SK-N-SH (cell line): ENCODE measurements around the gene GOLGA6C. TPM values are rescaled to one million over a fixed set of nuclear protein-coding genes. Genes with fewer than 3 reads are reported as not detected.

Experiments used
- CTCF ChIA-PET: fragments of 300-600, 350-600 bp; formaldehyde crosslinking; extraction: SDS; loops from one replicate; lab custom pipeline; 2021; lab: Yijun Ruan, JAX
- POLR2A ChIA-PET: fragments of 350-600 bp; sonication (Branson Sonifier 250); formaldehyde crosslinking; extraction: SDS; loops from one replicate; lab custom pipeline; 2020; ENCODE audit warnings: antibody characterized with exemption, inconsistent platforms; lab: Yijun Ruan, JAX
- DNase-seq: peaks from one replicate; pipeline ENCODE4 v3.0.0; 2012
- H2AFZ ChIP-seq: fragments of 200-600 bp; sonication (generic); 2 replicates; pipeline ENCODE4 v1.8.1; 2016; ENCODE audit warnings: antibody characterized with exemption, mild to moderate bottlenecking, low read depth
- H3F3A ChIP-seq: fragments of 200-600 bp; sonication (generic); replicated peaks from 2 replicates; pipeline ENCODE3; 2016; ENCODE audit warnings: antibody characterized with exemption, mild to moderate bottlenecking; ENCODE audit not compliant: insufficient read depth
- H3K27ac ChIP-seq, 2 experiments: fragments of 200-500 bp in 1 of 2; fragments of 200-600 bp in 1 of 2; sonication (Bioruptor generic) in 1 of 2; sonication (generic), shearing (Covaris generic) in 1 of 2; 2 replicates each; pipeline versions ENCODE4 v1.5.1 to v1.6.1; 2014 to 2016; ENCODE audit warnings: low read depth in 2 of 2, inconsistent platforms in 1 of 2, low read length in 1 of 2, mild to moderate bottlenecking in 1 of 2, mixed read lengths in 1 of 2
- H3K27me3 ChIP-seq: fragments of 200-600 bp; sonication (generic), shearing (Covaris generic); 2 replicates; pipeline ENCODE4 v1.6.1; 2016; ENCODE audit warnings: mixed run types; ENCODE audit not compliant: insufficient read depth
- H3K36me3 ChIP-seq, 2 experiments: fragments of 200-500 bp in 1 of 2; fragments of 200-600 bp in 1 of 2; sonication (Bioruptor generic) in 1 of 2; sonication (generic) in 1 of 2; replicated peaks in 1 of 2; 2 replicates each; pipeline versions ENCODE3 to v1.5.1; 2014 to 2016; ENCODE audit warnings: low read length in 1 of 2, mild to moderate bottlenecking in 1 of 2; ENCODE audit not compliant: insufficient read depth in 2 of 2, control insufficient read depth in 1 of 2
- H3K4me1 ChIP-seq, 2 experiments: fragments of 200-500 bp in 1 of 2; fragments of 200-600 bp in 1 of 2; sonication (Bioruptor generic) in 1 of 2; sonication (generic), shearing (Covaris generic) in 1 of 2; 2 replicates each; pipeline versions ENCODE4 v1.5.1 to v1.6.1; 2014 to 2016; ENCODE audit warnings: low read depth in 1 of 2, low read length in 1 of 2, mixed run types in 1 of 2; ENCODE audit not compliant: insufficient read depth in 2 of 2, control insufficient read depth in 1 of 2
- H3K4me2 ChIP-seq: fragments of 200-600 bp; sonication (generic), shearing (Covaris generic); 2 replicates; pipeline ENCODE4 v1.6.1; 2017; ENCODE audit warnings: mixed run types
- H3K4me3 ChIP-seq, 2 experiments: fragments of 200-500 bp in 1 of 2; fragments of 200-600 bp in 1 of 2; sonication (Bioruptor generic) in 1 of 2; sonication (generic), shearing (Covaris generic) in 1 of 2; 2 replicates each; pipeline versions ENCODE4 v1.5.1 to v1.8.1; 2014 to 2016; ENCODE audit warnings: low read depth in 2 of 2, inconsistent platforms in 1 of 2, low read length in 1 of 2, mild to moderate bottlenecking in 1 of 2, mixed read lengths in 1 of 2, moderate library complexity in 1 of 2
- H3K79me2 ChIP-seq: fragments of 200-600 bp; sonication (generic); 2 replicates; pipeline ENCODE4 v1.8.1; 2017; ENCODE audit warnings: mild to moderate bottlenecking; ENCODE audit not compliant: insufficient read depth
- H3K9ac ChIP-seq: fragments of 200-600 bp; sonication (generic); 2 replicates; pipeline ENCODE4 v1.6.1; 2017; ENCODE audit warnings: mixed run types
- H3K9me2 ChIP-seq: fragments of 200-600 bp; sonication (generic); 2 replicates; pipeline ENCODE4 v1.6.1; 2017; ENCODE audit warnings: mixed run types
- H3K9me3 ChIP-seq: fragments of 200-600 bp; sonication (generic); 2 replicates; pipeline ENCODE4 v1.6.1; 2017; ENCODE audit warnings: mixed run types, mild to moderate bottlenecking, moderate library complexity
- H4K20me1 ChIP-seq: fragments of 200-600 bp; sonication (generic); 2 replicates; pipeline ENCODE4 v1.6.1; 2017; ENCODE audit warnings: mild to moderate bottlenecking, mixed run types; ENCODE audit not compliant: insufficient read depth
- CHD2 ChIP-seq: fragments of 150-350 bp; IDR thresholded peaks from 2 replicates; pipeline ENCODE4 v1.6.1; 2018; ENCODE audit warnings: low read length; ENCODE audit not compliant: partially characterized antibody
- EP300 ChIP-seq, 2 experiments: IDR thresholded peaks; 2 replicates each; pipeline versions ENCODE4 v1.4.0 to v1.6.1; 2012; ENCODE audit warnings: borderline replicate concordance in 1 of 2, low read depth in 1 of 2, low read length in 1 of 2
- GATA2 ChIP-seq: sonication (generic); formaldehyde crosslinking; IDR thresholded peaks from 2 replicates; pipeline ENCODE4 v1.5.0; 2020; ENCODE audit warnings: mild to moderate bottlenecking, missing genetic modification reagents
- MEF2A ChIP-seq: IDR thresholded peaks from 2 replicates; pipeline ENCODE4 v1.4.0; 2012; ENCODE audit warnings: low read depth, borderline replicate concordance
- MXI1 ChIP-seq: IDR thresholded peaks from 2 replicates; pipeline ENCODE4 v1.6.1; 2012; ENCODE audit warnings: mild to moderate bottlenecking, low read depth, low read length, improper control_type of control experiment
- NFIC ChIP-seq: IDR thresholded peaks from 2 replicates; pipeline ENCODE4 v1.4.0; 2012; ENCODE audit warnings: borderline replicate concordance
- POLR2AphosphoS5 ChIP-seq: IDR thresholded peaks from 2 replicates; pipeline ENCODE4 v1.6.1; 2012; ENCODE audit warnings: low read depth, low read length
- RAD21 ChIP-seq: IDR thresholded peaks from 2 replicates; pipeline ENCODE4 v1.6.1; 2012; ENCODE audit warnings: mild to moderate bottlenecking, low read length
- SIN3A ChIP-seq: IDR thresholded peaks from 2 replicates; pipeline ENCODE4 v1.6.1; 2012; ENCODE audit warnings: low read depth, mild to moderate bottlenecking, low read length, moderate library complexity, borderline replicate concordance
- SMC3 ChIP-seq: IDR thresholded peaks from 2 replicates; pipeline ENCODE4 v1.6.1; 2012; ENCODE audit warnings: low read depth, low read length, improper control_type of control experiment
- TAF1 ChIP-seq: IDR thresholded peaks from 2 replicates; pipeline ENCODE4 v1.6.1; 2012; ENCODE audit warnings: low read depth, mild to moderate bottlenecking, low read length, moderate library complexity, borderline replicate concordance
- TEAD4 ChIP-seq: IDR thresholded peaks from 2 replicates; pipeline ENCODE4 v1.4.0; 2012; ENCODE audit warnings: mild to moderate bottlenecking, borderline replicate concordance; ENCODE audit not compliant: insufficient read depth
- YY1 ChIP-seq: IDR thresholded peaks from 2 replicates; pipeline ENCODE4 v1.4.0; 2012; ENCODE audit warnings: low read depth, mild to moderate bottlenecking
- WGBS: methylation state at CpG from one replicate; pipeline ENCODE4 v1.1.6; 2017; ENCODE audit warnings: low lambda C conversion rate; 5-methylcytosine and 5-hydroxymethylcytosine counted together
- polyA plus RNA-seq, 3 experiments: library from polyadenylated mRNA; depleted of rRNA; stranded (reverse); fragments of >200 nt; gene quantifications; 2 replicates each; pipeline ENCODE4 v1.2.3, GENCODE V29; 2012
- TF ChIP-seq, protein P1 (sequence below): IDR thresholded peaks from 2 replicates; pipeline ENCODE4 v1.4.0; 2012; ENCODE audit warnings: low read depth
- TF ChIP-seq, protein P2 (sequence below): IDR thresholded peaks from 2 replicates; pipeline ENCODE4; 2012
- TF ChIP-seq, protein P3 (sequence below): fragments of 150-350 bp; IDR thresholded peaks from 2 replicates; pipeline ENCODE4 v1.6.1; 2017; ENCODE audit warnings: antibody characterized with exemption, low read length, low read depth, borderline replicate concordance
- TF ChIP-seq, protein P4 (sequence below): IDR thresholded peaks from 2 replicates; pipeline ENCODE4 v1.4.0; 2012; ENCODE audit warnings: low read depth, borderline replicate concordance

The GOLGA6C gene
- polyA plus RNA-seq, 1 of the 3 experiments (the other 2 are of a cell fraction): not detected

DNA sequence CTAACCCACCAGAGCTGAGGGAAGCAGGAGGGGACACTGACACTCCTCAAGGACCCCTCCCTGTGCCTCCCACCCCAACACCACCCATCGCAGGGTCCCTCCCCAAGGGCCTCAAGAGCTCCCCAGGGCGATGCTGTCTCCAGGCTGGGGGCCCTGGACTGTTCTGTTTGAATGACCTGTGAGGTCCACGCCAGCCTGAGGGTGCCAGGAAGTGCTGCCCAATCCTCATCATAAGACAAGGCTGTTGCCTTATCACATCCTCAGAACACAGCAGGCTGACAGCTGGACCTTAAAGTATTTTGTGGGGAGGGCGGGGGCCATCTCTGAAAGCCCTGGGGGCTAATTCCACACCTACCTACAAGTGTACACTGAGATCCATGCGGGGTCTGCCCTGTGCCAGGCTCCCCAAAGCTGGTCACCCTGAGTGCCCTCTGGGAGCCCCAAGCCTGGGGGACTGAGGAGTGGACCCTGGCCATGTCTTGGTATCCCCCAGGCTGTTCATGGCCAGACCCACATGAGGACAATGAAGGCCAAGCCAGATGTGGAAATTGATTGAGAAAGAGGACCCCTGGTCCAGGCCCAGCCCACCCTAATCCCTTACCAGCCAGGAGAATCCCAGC is 23.8 kb upstream of the GOLGA6C start (continued):
- TF ChIP-seq, protein P1, sequence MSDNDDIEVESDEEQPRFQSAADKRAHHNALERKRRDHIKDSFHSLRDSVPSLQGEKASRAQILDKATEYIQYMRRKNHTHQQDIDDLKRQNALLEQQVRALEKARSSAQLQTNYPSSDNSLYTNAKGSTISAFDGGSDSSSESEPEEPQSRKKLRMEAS: no peak

DNA sequence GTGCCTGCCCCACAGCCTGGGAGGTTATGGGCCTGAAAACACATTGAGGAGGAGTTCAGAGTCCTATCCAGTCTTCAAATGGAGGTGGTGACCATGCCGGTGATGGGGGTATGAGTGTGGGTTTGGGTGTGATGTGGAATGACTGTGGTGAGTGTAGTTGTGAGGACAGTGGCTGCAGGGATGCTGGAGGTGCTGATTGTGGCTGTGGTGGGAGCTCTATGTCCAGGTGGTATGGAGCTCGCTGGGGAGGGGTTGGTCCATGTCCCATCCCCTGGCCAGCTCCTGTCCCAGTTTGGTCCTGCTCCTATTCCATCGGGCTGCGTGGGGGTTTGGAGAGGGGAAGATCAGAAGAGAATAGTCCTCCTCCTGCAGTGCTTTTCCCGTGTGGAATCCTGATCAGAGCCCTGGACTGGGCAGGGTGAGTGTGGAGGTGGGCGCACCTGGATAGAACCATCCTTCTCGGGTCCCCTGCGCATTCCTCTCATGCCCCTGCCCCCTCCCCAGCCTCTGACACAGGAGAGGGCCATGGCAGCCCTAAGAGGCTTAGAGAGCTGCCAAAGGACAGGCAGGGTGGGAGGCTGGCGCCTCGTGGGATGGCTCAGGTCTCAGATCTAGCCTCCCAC is 23.0 kb upstream of the GOLGA6C start:
- Histone ChIP-seq H3K36me3 (no peaks in the 10 kb centered on the region), H3K4me2 (no peak overlapping the region), H3K9ac (no peak overlapping the region), H3K9me3 (no peaks in the 10 kb centered on the region), H3K4me1 (peaks cover 0 to 3% of the 10 kb centered on the region in 2 experiments; a peak in 1 of 4 replicates), H3K27ac (no peak overlapping the region), H3K79me2 (no peaks in the 10 kb centered on the region), H3F3A (no peaks in the 10 kb centered on the region), H3K4me3 (no peak overlapping the region), H3K9me2 (no peaks in the 10 kb centered on the region), H4K20me1 (no peaks in the 10 kb centered on the region), H3K27me3 (peaks cover 13% of the 10 kb centered on the region), H2AFZ (no peak overlapping the region)
- DNase-seq: no peak
- TF ChIP-seq MXI1 (no peak), TEAD4 (no peak)
- TF ChIP-seq, protein P2, sequence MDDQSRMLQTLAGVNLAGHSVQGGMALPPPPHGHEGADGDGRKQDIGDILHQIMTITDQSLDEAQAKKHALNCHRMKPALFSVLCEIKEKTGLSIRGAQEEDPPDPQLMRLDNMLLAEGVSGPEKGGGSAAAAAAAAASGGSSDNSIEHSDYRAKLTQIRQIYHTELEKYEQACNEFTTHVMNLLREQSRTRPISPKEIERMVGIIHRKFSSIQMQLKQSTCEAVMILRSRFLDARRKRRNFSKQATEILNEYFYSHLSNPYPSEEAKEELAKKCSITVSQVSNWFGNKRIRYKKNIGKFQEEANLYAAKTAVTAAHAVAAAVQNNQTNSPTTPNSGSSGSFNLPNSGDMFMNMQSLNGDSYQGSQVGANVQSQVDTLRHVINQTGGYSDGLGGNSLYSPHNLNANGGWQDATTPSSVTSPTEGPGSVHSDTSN: no peak
- POLR2A ChIA-PET: no interaction called here
- CTCF ChIA-PET: interaction anchor here (1.2 to 1.3 kb wide), 2 partner anchors 35 to 206 kb away, joined by 3 read pairs; no protein-coding TSS in a partner anchor
- 39% methylated on average over 2 of the region's 10 CpGs for WGBS

DNA sequence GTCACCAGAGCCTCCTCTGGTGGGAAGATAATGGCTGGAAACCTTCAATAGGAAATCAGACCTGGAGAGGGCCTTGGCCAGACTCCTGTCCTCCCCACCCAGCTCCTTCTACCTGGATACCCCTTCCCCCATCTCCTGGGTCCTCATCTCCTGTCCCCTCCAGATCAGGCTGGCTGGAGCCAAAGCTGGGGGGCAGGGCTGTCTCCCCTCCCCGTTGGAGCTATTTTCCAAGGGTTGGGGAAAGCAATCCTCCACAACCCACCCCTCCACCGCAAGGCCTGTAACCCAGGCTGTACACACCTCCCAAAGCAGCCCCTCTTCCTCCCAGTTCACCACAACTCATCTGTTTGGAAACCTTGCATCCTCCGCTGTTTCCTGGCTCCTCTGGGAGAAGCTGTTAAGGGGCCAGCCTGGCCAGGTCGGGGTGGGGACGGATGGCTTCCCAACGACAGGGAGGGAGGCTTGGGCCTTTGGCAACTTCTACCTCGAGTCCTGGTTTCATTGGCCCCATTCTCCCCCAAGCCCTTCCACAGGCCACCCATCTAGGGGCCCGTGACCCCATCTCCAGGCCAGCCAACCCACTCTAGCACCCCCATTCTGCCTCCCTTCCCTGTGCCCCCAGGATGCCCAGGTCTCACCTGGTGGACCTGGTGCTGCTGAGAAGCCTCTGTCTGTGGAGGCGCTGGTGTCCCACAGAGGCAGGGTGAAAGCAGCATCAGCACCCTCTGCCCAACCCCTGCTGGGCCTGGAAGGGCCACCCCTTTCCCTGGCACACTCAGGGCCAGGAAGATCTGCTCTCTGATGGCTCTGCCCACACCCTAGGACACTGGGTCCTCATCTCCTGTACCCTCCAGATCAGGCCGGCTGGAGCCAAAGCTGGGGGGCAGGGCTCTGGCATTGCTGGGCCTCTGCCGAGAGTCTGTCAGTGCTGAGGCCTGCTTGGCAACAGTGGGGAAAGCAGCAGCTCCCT is 22.1 kb upstream of the GOLGA6C start:
- Histone ChIP-seq H3K9me2 (no peaks in the 10 kb centered on the region), H3K27me3 (peaks cover 15% of the 10 kb centered on the region), H3K9me3 (no peaks in the 10 kb centered on the region), H3K4me2 (no peak overlapping the region), H4K20me1 (no peaks in the 10 kb centered on the region), H3K4me3 (no peak overlapping the region), H3K4me1 (no peaks in the 10 kb centered on the region; a peak in 1 of 4 replicates), H2AFZ (no peak overlapping the region), H3K79me2 (no peaks in the 10 kb centered on the region), H3F3A (no peaks in the 10 kb centered on the region), H3K9ac (no peak overlapping the region), H3K27ac (no peak overlapping the region), H3K36me3 (no peaks in the 10 kb centered on the region)
- 60% methylated on average over 11 of the region's 11 CpGs for WGBS
- ChIA-PET CTCF (interaction anchor here (1.2 to 1.3 kb wide), 3 partner anchors 32 to 207 kb away, joined by 3 read pairs; no protein-coding TSS in a partner anchor), POLR2A (no interaction called here)
- DNase-seq: no peak
- TF ChIP-seq SMC3 (no peak), TEAD4 (no peak), EP300 (IDR thresholded peaks at IDR 0.05; ENCODE audit: borderline replicate concordance in 1 of 2, low read depth in 1 of 2, low read length in 1 of 2) (no peak), TAF1 (no peak), YY1 (no peak), POLR2AphosphoS5 (no peak), NFIC (no peak), CHD2 (no peak), GATA2 (CRISPR knock-in tag) (no peak), MEF2A (no peak), RAD21 (no peak), SIN3A (no peak)
- TF ChIP-seq, protein P3, sequence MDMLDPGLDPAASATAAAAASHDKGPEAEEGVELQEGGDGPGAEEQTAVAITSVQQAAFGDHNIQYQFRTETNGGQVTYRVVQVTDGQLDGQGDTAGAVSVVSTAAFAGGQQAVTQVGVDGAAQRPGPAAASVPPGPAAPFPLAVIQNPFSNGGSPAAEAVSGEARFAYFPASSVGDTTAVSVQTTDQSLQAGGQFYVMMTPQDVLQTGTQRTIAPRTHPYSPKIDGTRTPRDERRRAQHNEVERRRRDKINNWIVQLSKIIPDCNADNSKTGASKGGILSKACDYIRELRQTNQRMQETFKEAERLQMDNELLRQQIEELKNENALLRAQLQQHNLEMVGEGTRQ: no peak
- TF ChIP-seq, protein P4, sequence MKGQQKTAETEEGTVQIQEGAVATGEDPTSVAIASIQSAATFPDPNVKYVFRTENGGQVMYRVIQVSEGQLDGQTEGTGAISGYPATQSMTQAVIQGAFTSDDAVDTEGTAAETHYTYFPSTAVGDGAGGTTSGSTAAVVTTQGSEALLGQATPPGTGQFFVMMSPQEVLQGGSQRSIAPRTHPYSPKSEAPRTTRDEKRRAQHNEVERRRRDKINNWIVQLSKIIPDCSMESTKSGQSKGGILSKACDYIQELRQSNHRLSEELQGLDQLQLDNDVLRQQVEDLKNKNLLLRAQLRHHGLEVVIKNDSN: no peak
